Prostate gland (tissue), 2 donors: ENCODE measurements around the gene PRAC2.

Experiments
- CTCF ChIP-seq, 4 experiments: fragments of 200-600 bp in 2 of 4; fragments of 450-650 bp in 2 of 4; sonication (generic) in 2 of 4; IDR thresholded peaks; 1 replicate in 3 of 4; 2 replicates in 1 of 4; pipeline ENCODE4 v1.5.1; 2016 to 2019; ENCODE audit warnings: antibody characterized with exemption in 4 of 4, mild to moderate bottlenecking in 2 of 4, moderate library complexity in 2 of 4
- POLR2A ChIP-seq: fragments of 450-650 bp; IDR thresholded peaks from one replicate; pipeline ENCODE4 v1.6.1; 2016; ENCODE audit warnings: antibody characterized with exemption, mild to moderate bottlenecking
- POLR2AphosphoS5 ChIP-seq: sonication (generic); formaldehyde crosslinking; IDR thresholded peaks from one replicate; pipeline ENCODE4 v1.6.1; 2017; ENCODE audit warnings: antibody characterized with exemption

- TF ChIP-seq CTCF (IDR thresholded peaks at IDR 0.05) (no peak), POLR2AphosphoS5 (no peak), POLR2A (no peak)
Observed at GRCh38 chr17:48727415-48728175, 4.6 kb downstream of the PRAC2 start.
